ENCODE measurements around the gene CMTM3.
"Not testable (repeated sequence)": the region's sequence is repeated elsewhere in the genome, so short reads cannot be mapped to it uniquely, and the experiment has no call there.

The CMTM3 gene

DNA sequence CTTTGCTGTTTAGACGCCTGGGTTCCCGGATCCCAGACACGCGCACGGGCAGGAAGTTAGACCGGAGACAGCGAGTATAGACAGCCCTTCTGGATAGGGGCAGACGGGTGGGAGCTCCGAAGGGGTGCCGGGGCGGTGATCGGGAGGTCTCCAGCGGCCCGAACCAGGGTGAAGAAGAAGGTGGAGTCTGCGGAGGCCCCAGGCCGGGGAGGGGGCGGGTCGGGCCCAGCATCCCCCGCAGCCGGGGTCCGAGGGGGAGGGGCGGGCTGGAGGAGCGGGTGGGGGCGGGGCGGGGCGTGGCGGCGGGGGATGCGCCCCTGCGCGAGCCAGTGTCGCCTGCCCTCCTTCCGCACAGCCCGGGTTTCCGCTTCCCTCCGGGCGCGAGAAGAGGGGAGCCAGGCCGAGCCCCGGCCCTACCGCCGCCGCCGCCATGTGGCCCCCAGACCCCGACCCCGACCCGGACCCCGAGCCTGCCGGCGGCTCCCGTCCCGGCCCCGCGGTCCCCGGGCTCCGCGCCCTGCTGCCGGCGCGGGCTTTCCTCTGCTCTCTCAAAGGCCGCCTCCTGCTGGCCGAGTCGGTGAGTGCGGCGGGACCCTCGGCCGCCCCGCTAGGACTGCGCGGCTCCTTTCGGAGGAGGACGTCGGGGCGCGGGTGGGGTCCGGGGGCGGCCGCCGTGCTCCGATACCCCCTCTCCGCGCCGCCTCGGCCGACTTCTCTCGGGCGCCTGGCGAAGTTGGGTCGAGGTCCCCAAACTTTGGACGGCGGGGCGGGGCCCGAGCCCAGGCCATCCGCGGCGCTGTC, at the start of gene CMTM3:
TSS of gene CMTM3 (plus strand) at position 329 of the 801 bp plus-strand sequence. CDS start at position 431, 102 bp downstream.
- TF ChIP-seq ZNF274 (IDR thresholded peaks at IDR 0.05; ENCODE audit: low read depth, low read length) = no peak
- peak within 1 kb of the TSS; percentile 52 for H3K4me3 ChIP-seq (ENCODE audit: low read length)

- no peak for TF ChIP-seq ZNF274 (IDR thresholded peaks at IDR 0.05; ENCODE audit: low read depth, low read length)
- H3K4me3 ChIP-seq (ENCODE audit: low read length) = no peak overlapping the region
These were observed 44.4 kb upstream of the CMTM3 start for GRCh38 chr16:66560107-66560506.

DNA sequence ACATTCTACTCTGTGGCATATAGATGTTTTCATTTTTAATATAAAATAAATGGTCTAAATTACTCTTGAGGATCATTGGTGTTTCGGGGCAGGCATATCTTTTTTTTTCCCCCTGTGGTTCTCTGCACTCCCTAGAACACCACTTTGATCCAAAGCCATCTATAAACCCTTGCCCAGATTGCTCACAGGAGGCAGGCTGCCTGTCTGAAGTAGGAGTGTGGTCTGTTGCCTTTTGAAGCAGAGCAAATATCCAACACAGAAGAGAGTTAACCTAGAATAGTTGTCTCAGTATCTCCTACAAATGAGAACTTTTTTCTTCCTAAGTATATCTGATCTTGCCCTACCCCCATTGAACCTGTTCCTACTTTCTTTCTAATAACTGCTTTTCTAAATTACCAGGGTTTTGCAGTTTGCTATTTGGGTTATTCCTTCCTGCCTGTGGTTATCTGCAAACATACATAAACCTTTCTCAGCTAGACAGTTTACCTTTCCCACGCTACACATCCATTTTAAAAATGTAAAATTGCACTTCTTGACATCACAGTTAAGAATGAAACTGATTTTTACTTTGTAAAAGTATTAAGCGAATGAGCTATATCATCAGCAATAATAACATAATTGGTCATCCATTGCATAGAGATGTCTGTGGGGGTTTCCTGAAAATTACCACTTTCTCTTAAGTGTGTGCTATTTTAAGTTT, 43.0 kb upstream of the CMTM3 start:
- no peak for TF ChIP-seq ZNF274 (IDR thresholded peaks at IDR 0.05; ENCODE audit: low read depth, low read length)
- H3K4me3 ChIP-seq (ENCODE audit: low read length) = no peak overlapping the region

DNA sequence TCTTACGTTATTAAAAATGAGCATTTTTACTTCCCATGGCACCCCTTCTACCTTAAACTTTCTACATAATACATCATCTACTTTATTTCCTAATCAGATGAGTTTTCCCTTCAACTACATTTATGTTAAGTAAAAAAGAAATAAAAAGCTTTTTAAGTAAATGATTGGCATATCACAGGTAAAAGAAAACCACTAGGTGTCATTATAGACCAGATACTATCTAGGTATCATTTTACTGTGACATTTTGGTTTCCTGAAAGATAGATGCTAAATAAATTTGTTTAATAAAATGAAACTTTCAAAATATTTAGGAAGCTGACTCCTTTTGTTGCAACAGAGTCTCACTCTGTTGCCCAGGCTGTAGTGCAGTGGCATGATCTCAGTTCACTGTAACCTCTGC, 42.1 kb upstream of the CMTM3 start:
- no peak overlapping the region for H3K4me3 ChIP-seq (ENCODE audit: low read length)

GRCh38 chr16:66562986-66563385, 41.5 kb upstream of the CMTM3 start:
- no peak overlapping the region for H3K4me3 ChIP-seq (ENCODE audit: low read length)
- no peak for TF ChIP-seq ZNF274 (IDR thresholded peaks at IDR 0.05; ENCODE audit: low read depth, low read length)

More for the DNA sequence above, 42.1 kb upstream of the CMTM3 start:
- no peak for TF ChIP-seq ZNF274 (IDR thresholded peaks at IDR 0.05; ENCODE audit: low read depth, low read length)

DNA sequence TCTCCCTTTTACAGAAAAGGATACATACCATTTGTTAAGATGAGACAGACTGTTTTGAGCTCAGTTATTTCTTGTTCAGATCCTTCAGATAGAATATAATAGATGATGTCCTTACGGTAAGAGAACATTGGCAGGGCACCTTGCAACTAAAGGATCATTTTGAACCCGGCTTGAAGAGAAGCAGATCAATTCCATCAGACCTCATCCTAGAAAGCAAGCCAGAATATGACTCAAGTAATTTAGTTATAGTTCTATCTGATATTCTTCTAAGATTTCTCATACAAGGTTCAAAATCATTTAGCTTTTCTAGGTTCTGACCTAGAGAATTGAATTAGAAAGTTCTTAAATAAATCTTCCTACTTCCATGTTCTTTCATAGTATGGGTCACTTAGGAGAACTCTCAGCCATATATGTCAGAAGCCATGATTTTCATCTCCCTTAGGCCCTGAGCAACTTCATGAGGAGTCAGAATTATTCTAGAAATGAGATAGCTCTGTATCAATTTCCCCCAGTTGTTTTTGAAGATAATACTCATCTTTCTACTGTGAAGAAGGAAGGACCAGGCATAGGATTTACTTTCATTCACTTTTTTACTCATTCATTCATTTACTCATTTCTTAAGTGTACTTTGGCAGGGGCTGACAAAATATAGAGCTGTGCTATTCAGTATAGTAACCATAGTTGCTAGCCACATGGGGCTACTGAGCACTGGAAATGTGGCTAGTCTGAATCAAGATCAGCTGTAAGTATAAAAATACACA, 40.8 kb upstream of the CMTM3 start:
- no peak for TF ChIP-seq ZNF274 (IDR thresholded peaks at IDR 0.05; ENCODE audit: low read depth, low read length)
- H3K4me3 ChIP-seq (ENCODE audit: low read length) = no peak overlapping the region

DNA sequence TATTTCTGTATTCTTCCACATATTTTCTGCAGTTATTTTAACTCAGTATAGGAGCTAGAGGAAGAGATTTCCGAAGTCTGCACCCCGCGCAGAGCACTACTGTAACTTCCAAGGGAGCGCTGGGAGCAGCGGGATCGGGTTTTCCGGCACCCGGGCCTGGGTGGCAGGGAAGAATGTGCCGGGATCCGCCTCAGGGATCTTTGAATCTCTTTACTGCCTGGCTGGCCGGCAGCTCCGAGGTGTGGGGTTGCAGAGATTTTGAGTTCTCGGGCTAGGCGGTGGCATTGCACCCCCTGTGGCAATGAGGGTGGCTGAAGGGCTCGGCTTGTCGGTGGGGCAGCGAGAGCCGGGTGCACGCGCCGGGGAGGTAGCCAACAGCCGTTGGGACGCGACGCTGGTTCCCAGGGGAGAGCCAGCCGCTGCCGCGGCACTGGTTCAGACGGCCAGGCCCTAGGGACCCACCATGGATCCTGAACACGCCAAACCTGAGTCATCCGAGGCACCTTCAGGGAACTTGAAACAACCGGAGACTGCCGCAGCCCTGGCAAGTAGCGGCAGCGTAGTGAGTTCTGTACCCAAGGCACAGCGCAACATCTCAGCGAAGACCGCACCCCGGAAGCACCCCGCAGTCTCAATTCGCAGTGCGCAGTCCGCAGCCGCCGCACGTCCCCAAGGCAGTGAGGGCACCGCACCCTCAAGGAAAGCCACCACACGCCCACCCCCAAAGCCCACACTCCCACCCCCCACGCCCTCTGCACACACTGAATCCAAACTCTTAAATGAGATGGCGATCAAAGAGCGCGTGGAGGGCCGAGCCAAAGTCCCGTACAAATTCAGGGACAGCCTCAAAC, 38.2 kb upstream of the CMTM3 start, which contains the start of gene CMTM1:
TSS of gene CMTM1 (plus strand) at position 389 of the 851 bp plus-strand sequence. CDS start at position 464, 75 bp downstream.
- no peak for TF ChIP-seq ZNF274 (IDR thresholded peaks at IDR 0.05; ENCODE audit: low read depth, low read length)
- no peak within 1 kb of the TSS for H3K4me3 ChIP-seq (ENCODE audit: low read length)

DNA sequence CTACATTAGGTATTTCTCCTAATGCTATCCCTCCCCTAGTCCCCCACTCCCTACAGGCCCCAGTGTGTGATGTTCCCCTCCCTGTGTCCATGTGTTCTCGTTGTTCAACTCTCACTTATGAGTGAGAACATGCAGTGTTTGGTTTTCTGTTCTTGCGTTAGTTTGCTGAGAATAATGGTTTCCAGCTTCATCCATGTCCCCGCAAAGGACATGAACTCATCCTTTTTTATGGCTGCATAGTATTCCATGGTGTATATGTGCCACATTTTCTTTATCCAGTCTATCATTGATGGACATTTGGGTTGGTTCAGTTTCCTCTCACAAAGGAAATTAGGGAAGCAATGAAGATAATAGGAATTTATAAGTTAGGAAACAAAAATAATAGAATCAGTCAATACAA, 37.2 kb upstream of the CMTM3 start:
- H3K4me3 ChIP-seq (ENCODE audit: low read length) = not testable (repeated sequence)

- no peak overlapping the region for H3K4me3 ChIP-seq (ENCODE audit: low read length)
- no peak for TF ChIP-seq ZNF274 (IDR thresholded peaks at IDR 0.05; ENCODE audit: low read depth, low read length)
These were observed 36.1 kb upstream of the CMTM3 start for GRCh38 chr16:66568355-66568754.

DNA sequence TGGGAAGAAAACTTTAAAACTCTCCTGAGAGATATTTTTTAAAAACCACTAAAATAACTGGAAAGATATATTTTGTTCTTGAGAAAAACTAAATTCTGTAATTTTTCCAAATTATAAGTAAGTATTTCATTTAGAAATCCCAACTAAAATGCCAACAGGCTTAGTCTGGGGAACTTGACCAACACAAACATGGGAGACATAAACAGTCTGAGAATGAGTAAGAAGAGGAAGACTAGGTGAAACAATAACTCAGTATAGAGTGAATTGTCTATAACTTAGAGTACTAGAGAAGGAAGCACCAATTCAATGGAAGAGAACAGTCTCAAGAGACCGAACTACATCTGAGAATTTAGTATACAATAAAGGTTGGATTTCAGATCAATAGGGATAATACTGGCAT, 35.4 kb upstream of the CMTM3 start:
- H3K4me3 ChIP-seq (ENCODE audit: low read length) = no peak overlapping the region
- no peak for TF ChIP-seq ZNF274 (IDR thresholded peaks at IDR 0.05; ENCODE audit: low read depth, low read length)

DNA sequence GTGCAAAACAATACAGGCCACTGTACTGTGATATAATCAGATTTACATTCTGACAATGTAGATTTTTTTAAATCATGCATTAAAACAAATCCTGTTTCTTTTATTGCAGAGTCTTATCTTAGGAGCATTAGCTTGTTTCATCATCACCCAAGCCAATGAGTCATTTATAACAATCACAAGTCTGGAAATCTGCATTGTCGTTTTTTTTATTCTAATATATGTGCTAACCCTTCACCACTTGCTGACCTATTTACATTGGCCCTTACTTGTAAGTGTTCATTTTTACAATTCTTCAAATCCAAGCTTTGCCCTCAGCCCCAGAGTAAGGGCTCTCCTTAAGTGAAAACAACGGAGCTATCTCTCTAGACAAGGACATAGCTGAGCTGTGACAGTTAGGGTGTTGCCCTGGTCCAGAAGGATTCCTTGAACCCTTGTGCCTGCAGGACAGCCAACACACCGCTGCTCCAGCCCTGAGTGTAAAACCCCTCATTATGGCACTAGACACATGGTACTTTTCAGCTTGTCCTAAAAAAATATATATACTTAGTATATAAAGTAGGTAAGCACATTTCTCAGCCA, 34.6 kb upstream of the CMTM3 start:
- TF ChIP-seq ZNF274 (IDR thresholded peaks at IDR 0.05; ENCODE audit: low read depth, low read length) = no peak
- H3K4me3 ChIP-seq (ENCODE audit: low read length) = no peak overlapping the region

- TF ChIP-seq ZNF274 (IDR thresholded peaks at IDR 0.05; ENCODE audit: low read depth, low read length) = no peak
These were observed 32.1 kb upstream of the CMTM3 start for GRCh38 chr16:66572356-66572755.

DNA sequence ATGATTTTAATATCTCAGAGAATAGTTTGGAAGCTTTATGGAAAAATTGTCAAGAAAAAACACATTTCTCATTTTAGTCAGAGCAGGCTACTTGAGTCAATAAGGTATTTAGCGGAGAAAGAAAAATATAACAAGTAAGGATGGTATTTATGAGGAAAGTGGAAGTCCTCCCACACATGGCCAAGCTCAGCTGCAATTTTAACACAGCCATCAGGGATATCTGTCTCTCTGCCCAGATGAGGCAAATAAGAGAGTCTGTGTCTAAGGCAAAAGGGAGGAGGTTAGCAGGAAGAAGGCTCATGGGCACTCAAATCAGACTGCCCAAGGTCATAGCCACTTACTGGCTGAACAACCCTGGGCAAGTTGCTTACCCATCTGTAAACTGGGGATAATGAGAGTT, 30.4 kb upstream of the CMTM3 start:
- TF ChIP-seq ZNF274 (IDR thresholded peaks at IDR 0.05; ENCODE audit: low read depth, low read length) = no peak
- H3K4me3 ChIP-seq (ENCODE audit: low read length) = no peak overlapping the region

More at GRCh38 chr16:66572356-66572755, 32.1 kb upstream of the CMTM3 start:
- H3K4me3 ChIP-seq (ENCODE audit: low read length) = no peak overlapping the region

Data from GM08714 (cell line).